SK-N-SH treated with all-trans-retinoic acid at 6 μM for 48 hours (cell line): ENCODE measurements around the gene CAPN10.
A peak's percentile ranks its signal among the peaks of the same experiment; 100 is the strongest.

Source experiments
- ATAC-seq: fragments of 200-7000 bp; cut with Tn5 transposase; 3 replicates; pipeline ENCODE4 v1.9.1; 2020; ENCODE audit warnings: mild to moderate bottlenecking, moderate library complexity
- ARNTL ChIP-seq: fragments of 450-650 bp; formaldehyde crosslinking; IDR thresholded peaks from 2 replicates; pipeline ENCODE4 v1.5.0; 2020; ENCODE audit warnings: low read depth, mild to moderate bottlenecking, moderate library complexity, borderline replicate concordance
- CSRNP3 ChIP-seq: fragments of 250-450 bp; sonication (Bioruptor Pico); IDR thresholded peaks from 2 replicates; pipeline ENCODE4 v1.5.1; 2021; ENCODE audit warnings: mild to moderate bottlenecking, moderate library complexity
- ESRRG ChIP-seq: fragments of 250-450 bp; sonication (Bioruptor Pico); IDR thresholded peaks from 2 replicates; pipeline ENCODE4 v1.6.1; 2021; ENCODE audit warnings: mild to moderate bottlenecking
- GLIS3 ChIP-seq: fragments of 250-450 bp; sonication (Bioruptor Pico); IDR thresholded peaks from 2 replicates; pipeline ENCODE4 v1.5.0; 2020; ENCODE audit warnings: mild to moderate bottlenecking, moderate library complexity
- ISL1 ChIP-seq: fragments of 250-450 bp; sonication (Bioruptor Pico); IDR thresholded peaks from 2 replicates; pipeline ENCODE4 v2.1.2; 2022; ENCODE audit warnings: mild to moderate bottlenecking, moderate library complexity
- PPARA ChIP-seq: fragments of 250-450 bp; sonication (Bioruptor Pico); IDR thresholded peaks from 2 replicates; pipeline ENCODE4 v1.5.0; 2020; ENCODE audit warnings: mild to moderate bottlenecking, borderline replicate concordance
- RARB ChIP-seq: fragments of 250-450 bp; sonication (Bioruptor Pico); IDR thresholded peaks from 2 replicates; pipeline ENCODE4 v1.8.0; 2021; ENCODE audit warnings: mild to moderate bottlenecking, moderate library complexity
- SNAI2 ChIP-seq: fragments of 250-450 bp; sonication (Bioruptor Pico); IDR thresholded peaks from 2 replicates; pipeline ENCODE4 v1.5.0; 2020; ENCODE audit warnings: mild to moderate bottlenecking, moderate library complexity
- TCF4 ChIP-seq: fragments of 250-450 bp; sonication (Bioruptor Pico); IDR thresholded peaks from 2 replicates; pipeline ENCODE4 v1.8.0; 2021; ENCODE audit warnings: mild to moderate bottlenecking, moderate library complexity, borderline replicate concordance
- TOX ChIP-seq: fragments of 250-450 bp; sonication (Bioruptor Pico); IDR thresholded peaks from 2 replicates; pipeline ENCODE4 v1.8.0; 2021; ENCODE audit warnings: mild to moderate bottlenecking, moderate library complexity, borderline replicate concordance
- ZC3H10 ChIP-seq: fragments of 250-450 bp; sonication (Bioruptor Pico); IDR thresholded peaks from 2 replicates; pipeline ENCODE4 v1.5.1; 2021; ENCODE audit warnings: mild to moderate bottlenecking, moderate library complexity
- ZFP3 ChIP-seq: fragments of 250-450 bp; sonication (Bioruptor Pico); IDR thresholded peaks from 2 replicates; pipeline ENCODE4 v1.5.0; 2020; ENCODE audit warnings: mild to moderate bottlenecking, moderate library complexity
- ZFP30 ChIP-seq: fragments of 450-650 bp; formaldehyde crosslinking; IDR thresholded peaks from 2 replicates; pipeline ENCODE4 v1.5.0; 2022; ENCODE audit warnings: mild to moderate bottlenecking, moderate library complexity
- ZNF565 ChIP-seq: fragments of 450-650 bp; formaldehyde crosslinking; conservative IDR thresholded peaks from 2 replicates; pipeline ENCODE4 v1.5.0; 2020; ENCODE audit warnings: low read depth, mild to moderate bottlenecking, moderate library complexity
- TF ChIP-seq, protein P1 (sequence below): fragments of 250-450 bp; sonication (Bioruptor Pico); IDR thresholded peaks from 2 replicates; pipeline ENCODE4 v1.5.1; 2020; ENCODE audit warnings: low read depth, mild to moderate bottlenecking, moderate library complexity
- TF ChIP-seq, protein P2 (sequence below): fragments of 250-450 bp; sonication (Bioruptor Pico); IDR thresholded peaks from 2 replicates; pipeline ENCODE4 v1.8.0; 2021; ENCODE audit warnings: low read depth, mild to moderate bottlenecking, moderate library complexity, borderline replicate concordance

Gene CAPN10

DNA sequence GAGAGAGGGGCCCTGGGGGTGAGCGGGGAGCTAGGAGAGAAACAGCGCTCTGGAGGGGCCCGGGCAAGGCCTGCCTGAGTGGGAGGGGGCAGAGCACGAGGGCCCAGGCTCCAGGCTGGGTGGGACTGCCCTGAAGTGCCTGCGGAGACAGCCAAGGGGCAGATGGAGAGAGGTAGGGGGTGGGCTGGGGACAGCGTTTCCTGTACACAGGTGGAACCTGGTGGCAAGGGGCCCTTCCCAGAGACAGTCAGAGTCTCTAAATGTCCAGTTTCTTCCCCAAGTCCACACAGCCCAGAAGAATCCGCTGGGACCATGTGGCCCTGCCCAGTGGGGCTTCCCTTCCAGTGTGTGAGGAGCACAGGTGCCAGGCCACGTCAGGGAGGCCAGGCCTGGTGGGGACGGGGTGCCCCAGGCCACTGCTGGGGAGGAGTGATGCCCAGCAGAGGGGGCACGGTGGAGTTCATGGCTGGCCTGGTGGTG lies 37.0 kb downstream of the CAPN10 start:
- TF ChIP-seq ESRRG (CRISPR knock-in tag) (no peak), GLIS3 (no peak), RARB (CRISPR knock-in tag) (no peak), CSRNP3 (no peak), ARNTL (CRISPR knock-in tag) (no peak), ZC3H10 (CRISPR knock-in tag) (no peak), PPARA (CRISPR knock-in tag) (no peak), TOX (CRISPR knock-in tag) (no peak), ZFP3 (CRISPR knock-in tag) (no peak)
- TF ChIP-seq, protein P1, sequence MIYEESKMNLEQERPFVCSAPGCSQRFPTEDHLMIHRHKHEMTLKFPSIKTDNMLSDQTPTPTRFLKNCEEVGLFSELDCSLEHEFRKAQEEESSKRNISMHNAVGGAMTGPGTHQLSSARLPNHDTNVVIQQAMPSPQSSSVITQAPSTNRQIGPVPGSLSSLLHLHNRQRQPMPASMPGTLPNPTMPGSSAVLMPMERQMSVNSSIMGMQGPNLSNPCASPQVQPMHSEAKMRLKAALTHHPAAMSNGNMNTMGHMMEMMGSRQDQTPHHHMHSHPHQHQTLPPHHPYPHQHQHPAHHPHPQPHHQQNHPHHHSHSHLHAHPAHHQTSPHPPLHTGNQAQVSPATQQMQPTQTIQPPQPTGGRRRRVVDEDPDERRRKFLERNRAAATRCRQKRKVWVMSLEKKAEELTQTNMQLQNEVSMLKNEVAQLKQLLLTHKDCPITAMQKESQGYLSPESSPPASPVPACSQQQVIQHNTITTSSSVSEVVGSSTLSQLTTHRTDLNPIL (CRISPR knock-in tag), result no peak
- TF ChIP-seq, protein P2, sequence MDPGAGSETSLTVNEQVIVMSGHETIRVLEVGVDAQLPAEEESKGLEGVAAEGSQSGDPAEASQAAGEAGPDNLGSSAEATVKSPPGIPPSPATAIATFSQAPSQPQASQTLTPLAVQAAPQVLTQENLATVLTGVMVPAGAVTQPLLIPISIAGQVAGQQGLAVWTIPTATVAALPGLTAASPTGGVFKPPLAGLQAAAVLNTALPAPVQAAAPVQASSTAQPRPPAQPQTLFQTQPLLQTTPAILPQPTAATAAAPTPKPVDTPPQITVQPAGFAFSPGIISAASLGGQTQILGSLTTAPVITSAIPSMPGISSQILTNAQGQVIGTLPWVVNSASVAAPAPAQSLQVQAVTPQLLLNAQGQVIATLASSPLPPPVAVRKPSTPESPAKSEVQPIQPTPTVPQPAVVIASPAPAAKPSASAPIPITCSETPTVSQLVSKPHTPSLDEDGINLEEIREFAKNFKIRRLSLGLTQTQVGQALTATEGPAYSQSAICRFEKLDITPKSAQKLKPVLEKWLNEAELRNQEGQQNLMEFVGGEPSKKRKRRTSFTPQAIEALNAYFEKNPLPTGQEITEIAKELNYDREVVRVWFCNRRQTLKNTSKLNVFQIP (CRISPR knock-in tag), result no peak
- ATAC-seq, result peak; percentile 12; the same call in 2 of the 3 replicates

- ATAC-seq, result no peak; the same call in 1 of the 3 replicates
- TF ChIP-seq SNAI2 (CRISPR knock-in tag) (no peak), TOX (CRISPR knock-in tag) (no peak), ZFP30 (no peak), TCF4 (CRISPR knock-in tag) (no peak), ARNTL (CRISPR knock-in tag) (no peak), CSRNP3 (no peak), ZNF565 (CRISPR knock-in tag) (no peak), ISL1 (CRISPR knock-in tag) (no peak)
- TF ChIP-seq, protein P1 (CRISPR knock-in tag), result no peak
Measured at GRCh38 chr2:240624011-240624949, 37.7 kb downstream of the CAPN10 start.

DNA sequence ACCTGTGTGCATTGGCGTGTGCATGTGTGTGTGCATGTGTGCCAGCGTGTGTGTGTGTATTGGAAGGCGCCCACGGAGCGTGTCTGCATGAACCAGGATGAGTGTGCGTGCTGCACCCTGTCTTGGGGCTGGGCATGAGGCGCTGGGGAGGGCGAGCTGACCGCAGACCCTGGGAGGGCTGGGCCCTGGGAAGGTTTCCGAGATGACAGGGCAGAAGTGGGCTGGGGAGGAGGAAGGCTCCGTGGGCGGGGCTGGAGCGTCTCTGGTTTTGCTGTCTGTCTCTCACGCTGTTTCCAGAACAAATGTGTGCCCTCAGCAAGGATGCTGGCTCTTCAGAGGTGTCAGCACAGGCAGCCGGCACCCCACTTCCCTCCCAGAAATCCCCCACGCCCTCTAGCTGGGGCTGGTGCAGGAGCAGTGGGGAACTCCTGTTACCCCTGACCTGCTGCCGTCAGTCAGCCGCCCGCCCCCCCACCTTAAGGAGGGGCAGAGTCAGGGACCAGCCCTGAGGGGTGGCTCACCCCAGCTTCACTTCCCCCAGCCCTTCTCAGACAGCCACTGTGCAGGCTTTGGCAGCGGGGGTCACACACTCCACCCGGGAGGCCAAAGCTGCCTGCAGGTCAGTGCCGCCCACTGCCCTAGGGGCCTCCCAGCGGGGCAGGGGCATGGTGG lies 38.6 kb downstream of the CAPN10 start, which contains the start of gene GPR35:
TSS of gene GPR35 (plus strand) at position 531 of the 672 bp plus-strand sequence. CDS start 4,473 bp downstream, outside the sequence.
- ATAC-seq, result no peak
- TF ChIP-seq ZFP3 (CRISPR knock-in tag) (no peak), CSRNP3 (no peak), SNAI2 (CRISPR knock-in tag) (no peak), PPARA (CRISPR knock-in tag) (no peak)
